GM12878 (cell line): ENCODE measurements around the gene SLC23A1.

Experiments used
- ATF3 ChIP-seq: IDR thresholded peaks from 2 replicates; pipeline ENCODE4 v1.6.1; 2011; ENCODE audit warnings: low read depth, mild to moderate bottlenecking, low read length, moderate library complexity, borderline replicate concordance; ENCODE audit errors: extremely low read depth
- CREB1 ChIP-seq: IDR thresholded peaks from 2 replicates; pipeline ENCODE4 v1.6.1; 2012; ENCODE audit warnings: low read depth, mild to moderate bottlenecking, inconsistent platforms
- CTCF ChIP-seq, 3 experiments: IDR thresholded peaks in 2 of 3; conservative IDR thresholded peaks in 1 of 3; 2 replicates each; pipeline ENCODE4 v1.5.1; 2011; ENCODE audit warnings: low read depth in 3 of 3, low read length in 3 of 3, mild to moderate bottlenecking in 3 of 3, control low read depth in 2 of 3, moderate library complexity in 2 of 3, inconsistent platforms in 1 of 3, mixed read lengths in 1 of 3; ENCODE audit not compliant: control insufficient read depth in 2 of 3, insufficient read depth in 1 of 3; ENCODE audit errors: extremely low read depth in 1 of 3
- IRF3 ChIP-seq: fragments of 450-650 bp; IDR thresholded peaks from 2 replicates; pipeline ENCODE4 v1.6.1; 2014; ENCODE audit warnings: mild to moderate bottlenecking
- JUNB ChIP-seq: IDR thresholded peaks from 2 replicates; pipeline ENCODE4 v1.6.1; 2016; ENCODE audit warnings: antibody characterized with exemption, mild to moderate bottlenecking
- KAT2A ChIP-seq: conservative IDR thresholded peaks from 2 replicates; pipeline ENCODE4 v1.6.1; 2011; ENCODE audit warnings: low read depth, low read length; ENCODE audit not compliant: control insufficient read depth
- MAX ChIP-seq: IDR thresholded peaks from 2 replicates; pipeline ENCODE4 v1.6.1; 2012; ENCODE audit warnings: low read depth, low read length, improper control_type of control experiment
- NR2C2 ChIP-seq: IDR thresholded peaks from 2 replicates; pipeline ENCODE4 v1.6.1; 2011; ENCODE audit warnings: borderline replicate concordance, low read depth; ENCODE audit not compliant: control insufficient read depth, insufficient read length
- POLR2A ChIP-seq: IDR thresholded peaks from 2 replicates; pipeline ENCODE4 v1.6.1; 2011; ENCODE audit warnings: low read depth, mild to moderate bottlenecking, low read length
- REST ChIP-seq: IDR thresholded peaks from 2 replicates; pipeline ENCODE4 v1.6.1; 2012; ENCODE audit warnings: mild to moderate bottlenecking, low read depth, low read length
- RFX5 ChIP-seq: IDR thresholded peaks from 2 replicates; pipeline ENCODE4 v1.6.1; 2011; ENCODE audit warnings: low read depth, low read length, improper control_type of control experiment
- SPI1 ChIP-seq: IDR thresholded peaks from 2 replicates; pipeline ENCODE4 v1.6.1; 2011; ENCODE audit warnings: low read depth, mild to moderate bottlenecking, low read length, moderate library complexity, borderline replicate concordance; ENCODE audit not compliant: insufficient read depth
- TAF1 ChIP-seq: IDR thresholded peaks from 2 replicates; pipeline ENCODE4 v1.6.1; 2011; ENCODE audit warnings: mild to moderate bottlenecking, low read depth, low read length, borderline replicate concordance

GRCh38 chr5:139368613-139369012, 14.5 kb downstream of the SLC23A1 start:
- TF ChIP-seq MAX (no peak), CTCF (IDR thresholded peaks at IDR 0.05 in 2 of 3, conservative IDR thresholded peaks at IDR 0.05 in 1 of 3; ENCODE audit: control insufficient read depth in 2 of 3, extremely low read depth in 1 of 3, insufficient read depth in 1 of 3, low read depth in 3 of 3, low read length in 3 of 3) (peak in 1 of 3 experiments; percentile 29; a peak in 1 of 6 replicates), REST (no peak), TAF1 (no peak), RFX5 (no peak), SPI1 (no peak), KAT2A (no peak), ATF3 (no peak), IRF3 (no peak), CREB1 (no peak), POLR2A (no peak), NR2C2 (no peak), JUNB (no peak)
